Measurements from ENCODE around the gene PDHB. TPM values are rescaled to one million over a fixed set of nuclear protein-coding genes. Genes with fewer than 3 reads are reported as not detected.

PDHB gene
- total and polyA plus RNA-seq, 2 donors (not counting 1 experiment from before 2014, with no cell fraction given): 69.9 to 201 TPM

- Histone ChIP-seq H3K4me2 (ENCODE audit: extremely low read depth, insufficient read depth, low read length) (no peak overlapping the region), H3K9ac (ENCODE audit: insufficient read depth, low read length) (no peak overlapping the region)
These were observed 29.2 kb downstream of the PDHB start for GRCh38 chr3:58404396-58404795.

DNA sequence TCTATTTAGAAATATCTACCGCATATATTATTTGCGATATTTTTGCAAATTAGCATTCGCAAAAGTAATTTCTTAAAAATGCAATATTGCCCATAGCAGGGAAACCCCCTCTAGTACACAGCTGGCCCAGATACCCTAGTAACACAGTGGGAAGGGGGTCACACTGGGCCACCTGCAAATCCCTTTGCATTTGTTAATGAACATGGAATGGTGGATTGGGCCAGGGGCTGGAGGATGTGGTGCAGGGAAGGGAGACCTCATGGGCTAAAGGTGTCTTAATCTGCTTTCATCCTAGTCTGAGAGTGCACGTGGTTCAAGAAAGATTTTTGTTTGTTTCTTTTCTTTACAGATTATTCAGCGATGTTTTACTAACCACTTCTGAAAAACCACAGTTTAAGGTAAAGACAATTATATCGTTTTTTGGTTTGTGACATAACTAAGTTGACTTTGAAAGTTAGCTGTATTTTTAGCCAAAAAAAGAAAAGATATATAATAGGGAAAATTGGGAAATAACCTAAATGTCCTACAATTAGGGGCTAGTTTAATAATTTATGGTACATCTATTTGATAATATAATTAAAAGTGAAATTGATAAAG lies 30.0 kb downstream of the PDHB start:
- peaks cover 3% of the 10 kb centered on the region for H3K4me1 ChIP-seq (ENCODE audit: control insufficient read depth, extremely low read depth, insufficient read depth, low read length)
- no peaks in the 10 kb centered on the region for H3K79me2 ChIP-seq (ENCODE audit: control insufficient read depth, insufficient read depth, low read length)
- DNase-seq (ENCODE audit: low read depth in 2 of 2): no peak
- TF ChIP-seq CTCF (conservative IDR thresholded peaks at IDR 0.05 in 1 of 2, IDR thresholded peaks at IDR 0.05 in 1 of 2; ENCODE audit: low read depth in 1 of 2, low read length in 2 of 2): no peak
- TF ChIP-seq EZH2 (IDR thresholded peaks at IDR 0.05; ENCODE audit: low read length, missing control alignments): no peak
- no peak overlapping the region for H3K27ac ChIP-seq (ENCODE audit: insufficient read depth, low read length)
- no peak overlapping the region for H3K4me3 ChIP-seq (replicated peaks in 1 of 4; ENCODE audit: control extremely low read depth in 1 of 4, insufficient read depth in 1 of 4, low read depth in 3 of 4, low read length in 4 of 4)
- no peaks in the 10 kb centered on the region for H3K27me3 ChIP-seq (ENCODE audit: control insufficient read depth, insufficient read depth, low read length)
- H3K4me2 ChIP-seq (ENCODE audit: extremely low read depth, insufficient read depth, low read length): no peak overlapping the region
- no peaks in the 10 kb centered on the region for H4K20me1 ChIP-seq (ENCODE audit: control insufficient read depth, extremely low read depth, insufficient read depth, low read length)
- H3K9ac ChIP-seq (ENCODE audit: insufficient read depth, low read length): no peak overlapping the region
- no peaks in the 10 kb centered on the region for H3K9me3 ChIP-seq (ENCODE audit: control insufficient read depth, insufficient read depth, low read depth, low read length)
- peaks cover 3% of the 10 kb centered on the region for H3K36me3 ChIP-seq (ENCODE audit: control insufficient read depth, insufficient read depth, low read length)
- no peak overlapping the region for H2AFZ ChIP-seq (ENCODE audit: low read length)

More at GRCh38 chr3:58404396-58404795, 29.2 kb downstream of the PDHB start:
- no peak for TF ChIP-seq CTCF (conservative IDR thresholded peaks at IDR 0.05 in 1 of 2, IDR thresholded peaks at IDR 0.05 in 1 of 2; ENCODE audit: low read depth in 1 of 2, low read length in 2 of 2)
- TF ChIP-seq EZH2 (IDR thresholded peaks at IDR 0.05; ENCODE audit: low read length, missing control alignments): no peak
- H2AFZ ChIP-seq (ENCODE audit: low read length): no peak overlapping the region
- no peaks in the 10 kb centered on the region for H3K27me3 ChIP-seq (ENCODE audit: control insufficient read depth, insufficient read depth, low read length)
- no peak overlapping the region for H3K4me3 ChIP-seq (replicated peaks in 1 of 4; ENCODE audit: control extremely low read depth in 1 of 4, insufficient read depth in 1 of 4, low read depth in 3 of 4, low read length in 4 of 4)
- peaks cover 5% of the 10 kb centered on the region for H3K36me3 ChIP-seq (ENCODE audit: control insufficient read depth, insufficient read depth, low read length)
- H3K79me2 ChIP-seq (ENCODE audit: control insufficient read depth, insufficient read depth, low read length): no peaks in the 10 kb centered on the region
- no peaks in the 10 kb centered on the region for H4K20me1 ChIP-seq (ENCODE audit: control insufficient read depth, extremely low read depth, insufficient read depth, low read length)
- no peaks in the 10 kb centered on the region for H3K9me3 ChIP-seq (ENCODE audit: control insufficient read depth, insufficient read depth, low read depth, low read length)
- peak; percentile 35 to 92 for DNase-seq (ENCODE audit: low read depth in 2 of 2)
- H3K27ac ChIP-seq (ENCODE audit: insufficient read depth, low read length): no peak overlapping the region
- H3K4me1 ChIP-seq (ENCODE audit: control insufficient read depth, extremely low read depth, insufficient read depth, low read length): peaks cover 3% of the 10 kb centered on the region

DNA sequence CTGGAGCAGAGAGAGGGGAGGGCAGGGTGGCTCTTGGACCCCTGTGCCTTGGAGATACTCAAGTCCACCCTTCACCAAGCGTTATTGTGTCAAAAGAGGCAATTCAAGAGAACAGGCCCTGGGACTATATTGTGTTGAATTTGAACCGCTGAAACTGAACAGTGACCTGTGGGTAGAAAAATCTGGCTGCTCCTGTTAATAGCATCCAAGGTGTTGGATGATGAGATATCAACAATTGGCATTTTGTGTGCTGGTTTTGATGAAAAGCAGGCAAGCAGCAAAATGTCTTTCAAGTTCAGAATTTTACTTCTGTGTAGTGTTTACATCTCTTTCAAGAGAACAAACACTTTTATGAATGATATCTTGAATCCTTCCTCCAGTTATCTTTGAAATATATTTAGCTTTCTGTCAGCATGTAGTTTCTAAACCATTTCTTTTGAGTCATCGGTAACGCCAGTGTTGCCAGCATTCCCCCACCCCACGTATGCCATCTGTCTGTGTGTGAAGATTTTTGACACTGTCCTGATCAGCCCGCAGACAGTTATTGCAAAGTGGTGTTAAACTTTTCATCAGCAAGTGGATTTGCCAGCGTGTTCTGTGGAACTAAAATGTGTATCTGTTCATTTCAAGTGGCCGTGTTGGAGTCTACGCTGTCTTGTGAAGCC lies 34.8 kb downstream of the PDHB start:
- H2AFZ ChIP-seq (ENCODE audit: low read length): no peak overlapping the region
- no peaks in the 10 kb centered on the region for H3K4me1 ChIP-seq (ENCODE audit: control insufficient read depth, extremely low read depth, insufficient read depth, low read length)
- no peaks in the 10 kb centered on the region for H3K79me2 ChIP-seq (ENCODE audit: control insufficient read depth, insufficient read depth, low read length)
- H3K27me3 ChIP-seq (ENCODE audit: control insufficient read depth, insufficient read depth, low read length): no peaks in the 10 kb centered on the region
- peaks cover 8% of the 10 kb centered on the region for H3K36me3 ChIP-seq (ENCODE audit: control insufficient read depth, insufficient read depth, low read length)
- no peak overlapping the region for H3K9ac ChIP-seq (ENCODE audit: insufficient read depth, low read length)
- no peak overlapping the region for H3K4me3 ChIP-seq (replicated peaks in 1 of 4; ENCODE audit: control extremely low read depth in 1 of 4, insufficient read depth in 1 of 4, low read depth in 3 of 4, low read length in 4 of 4)
- TF ChIP-seq CTCF (conservative IDR thresholded peaks at IDR 0.05 in 1 of 2, IDR thresholded peaks at IDR 0.05 in 1 of 2; ENCODE audit: low read depth in 1 of 2, low read length in 2 of 2) (no peak), EZH2 (IDR thresholded peaks at IDR 0.05; ENCODE audit: low read length, missing control alignments) (no peak)
- no peaks in the 10 kb centered on the region for H3K9me3 ChIP-seq (ENCODE audit: control insufficient read depth, insufficient read depth, low read depth, low read length)
- DNase-seq (ENCODE audit: low read depth in 2 of 2): no peak
- no peak overlapping the region for H3K4me2 ChIP-seq (ENCODE audit: extremely low read depth, insufficient read depth, low read length)
- no peak overlapping the region for H3K27ac ChIP-seq (ENCODE audit: insufficient read depth, low read length)
- H4K20me1 ChIP-seq (ENCODE audit: control insufficient read depth, extremely low read depth, insufficient read depth, low read length): no peaks in the 10 kb centered on the region
